Measurements from ENCODE around the gene NAA60.
"Not testable (repeated sequence)": the region's sequence is repeated elsewhere in the genome, so short reads cannot be mapped to it uniquely, and the experiment has no call there.

NAA60 gene

DNA sequence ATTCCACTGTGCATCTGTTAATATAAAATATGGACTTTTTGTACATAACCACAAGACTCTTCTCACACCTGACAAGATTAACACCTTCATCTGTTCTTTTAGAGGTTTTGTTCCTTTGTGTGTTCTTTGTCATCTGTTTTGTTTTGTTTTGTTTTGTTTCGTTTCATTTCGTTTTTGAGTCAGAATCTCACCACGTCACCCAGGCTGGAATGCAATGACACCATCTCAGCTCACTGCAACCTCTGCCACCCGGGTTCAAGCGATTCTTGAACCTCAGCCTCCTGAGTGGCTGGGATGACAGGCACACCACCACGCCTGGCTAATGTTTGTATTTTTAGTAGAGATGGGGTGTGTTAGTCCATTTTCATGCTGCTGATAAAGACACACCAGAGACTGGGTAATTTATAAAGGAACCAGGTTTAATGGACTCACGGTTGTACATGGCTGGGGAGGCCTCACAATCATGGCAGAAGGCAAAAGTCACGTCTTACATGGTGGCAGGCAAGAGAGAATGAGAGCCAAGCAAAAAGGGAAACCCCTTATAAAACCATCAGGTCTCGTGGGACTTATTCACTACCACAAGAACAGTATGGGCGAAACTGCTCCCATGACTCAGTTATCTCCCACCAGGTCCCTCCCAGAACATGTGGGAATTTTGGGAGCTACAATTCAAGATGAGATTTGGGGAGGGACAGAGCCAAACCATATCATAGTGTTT is 29.6 kb downstream of the NAA60 start:
- TF ChIP-seq CTCF (IDR thresholded peaks at IDR 0.05; ENCODE audit: borderline replicate concordance, insufficient read depth, low read depth, low read length), result no peak
- no peak overlapping the region for H3K4me3 ChIP-seq (ENCODE audit: low read depth, low read length)

- H3K4me3 ChIP-seq (ENCODE audit: low read depth, low read length), result not testable (repeated sequence)
Observed at GRCh38 chr16:3473596-3473943, 30.1 kb downstream of the NAA60 start.

DNA sequence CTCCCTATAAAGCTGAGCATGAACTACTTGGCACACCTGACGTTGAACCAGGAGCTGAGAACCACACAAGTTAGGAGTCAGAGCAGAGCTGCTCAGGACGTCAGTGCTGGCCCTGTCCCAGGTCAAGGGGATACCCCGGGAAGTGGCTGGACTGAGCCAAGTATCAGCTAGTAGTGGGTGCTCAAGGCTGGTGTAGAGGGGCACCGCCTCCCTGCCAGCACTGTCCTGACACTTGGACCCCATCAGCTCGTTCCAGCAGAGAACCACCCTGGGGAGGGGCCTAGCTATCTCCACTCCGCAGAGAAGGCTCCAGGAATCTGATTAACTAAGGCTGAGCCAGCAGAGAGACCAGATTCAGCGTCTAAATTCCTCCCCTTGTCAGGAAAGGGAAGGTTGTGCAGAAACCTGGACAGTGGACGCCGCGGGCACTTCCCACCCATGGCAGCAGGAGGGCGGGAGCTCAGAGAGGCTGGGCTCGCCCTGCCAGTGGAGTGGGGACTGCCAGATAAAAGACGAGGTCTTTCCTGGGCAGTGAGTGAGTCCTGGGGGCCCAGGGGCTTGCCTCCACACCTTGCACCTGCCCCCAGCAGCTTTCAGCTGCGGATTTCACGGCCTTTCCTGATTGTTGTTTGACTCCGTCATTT is 30.8 kb downstream of the NAA60 start:
- H3K4me3 ChIP-seq (ENCODE audit: low read depth, low read length), result no peak overlapping the region
- no peak for TF ChIP-seq CTCF (IDR thresholded peaks at IDR 0.05; ENCODE audit: borderline replicate concordance, insufficient read depth, low read depth, low read length)

DNA sequence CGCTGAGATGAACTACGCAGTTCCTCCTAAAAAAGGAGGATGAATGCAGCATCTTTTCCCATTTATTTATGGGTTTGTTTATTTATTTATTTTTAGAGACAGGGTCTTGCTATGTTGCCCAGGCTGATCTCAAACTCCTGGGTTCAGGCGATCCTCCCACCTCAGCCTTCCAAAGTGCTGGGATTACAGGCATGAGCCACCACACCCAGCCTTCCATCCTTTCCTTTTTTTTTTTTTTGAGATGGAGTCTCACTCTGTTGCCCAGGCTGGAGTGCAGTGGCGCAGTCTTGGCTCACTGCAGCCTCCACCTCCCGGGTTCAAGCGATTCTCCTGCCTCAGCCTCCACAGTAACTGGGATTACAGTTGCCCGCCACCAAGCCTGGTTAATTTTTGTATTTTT is 31.4 kb downstream of the NAA60 start:
- H3K4me3 ChIP-seq (ENCODE audit: low read depth, low read length), result not testable (repeated sequence)

DNA sequence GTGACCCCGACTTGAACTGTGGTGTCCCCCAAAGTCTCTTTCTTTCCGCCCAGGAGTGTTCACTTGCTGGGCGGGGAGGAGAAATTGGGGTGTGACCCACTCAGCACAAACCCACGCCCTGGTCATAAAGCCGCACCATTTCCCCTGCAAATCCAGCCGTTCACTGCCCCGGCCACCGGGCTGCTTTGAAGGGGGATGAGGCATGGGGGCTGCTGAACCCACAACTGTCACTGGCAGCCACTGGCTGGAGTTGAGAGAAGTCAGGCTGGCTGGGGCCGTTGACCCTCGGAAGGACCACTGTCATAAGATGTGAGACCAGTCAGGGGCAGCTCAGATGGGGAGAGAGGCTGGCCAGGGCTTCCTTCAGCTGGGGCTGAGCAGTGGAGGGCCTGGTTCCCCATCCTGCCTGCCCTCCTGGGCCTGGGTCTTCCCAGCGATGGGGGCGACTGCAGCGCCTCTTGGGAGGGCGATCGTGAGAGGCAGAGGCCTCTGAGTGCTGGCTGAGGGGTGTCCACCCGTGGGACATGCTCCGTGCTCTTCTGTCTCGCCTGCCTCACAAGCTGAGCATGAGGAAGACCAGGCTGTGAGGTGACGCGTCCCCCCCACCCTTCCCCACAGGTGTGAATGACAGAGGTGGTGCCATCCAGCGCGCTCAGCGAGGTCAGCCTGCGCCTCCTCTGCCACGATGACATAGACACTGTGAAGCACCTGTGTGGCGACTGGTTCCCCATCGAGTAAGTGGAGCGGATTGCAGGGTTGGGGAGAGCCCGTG is 32.3 kb downstream of the NAA60 start:
- TF ChIP-seq CTCF (IDR thresholded peaks at IDR 0.05; ENCODE audit: borderline replicate concordance, insufficient read depth, low read depth, low read length), result no peak
- no peak overlapping the region for H3K4me3 ChIP-seq (ENCODE audit: low read depth, low read length)

- TF ChIP-seq CTCF (IDR thresholded peaks at IDR 0.05; ENCODE audit: borderline replicate concordance, insufficient read depth, low read depth, low read length), result no peak
- H3K4me3 ChIP-seq (ENCODE audit: low read depth, low read length), result no peak overlapping the region
Observed at GRCh38 chr16:3476409-3476808, 32.9 kb downstream of the NAA60 start.

DNA sequence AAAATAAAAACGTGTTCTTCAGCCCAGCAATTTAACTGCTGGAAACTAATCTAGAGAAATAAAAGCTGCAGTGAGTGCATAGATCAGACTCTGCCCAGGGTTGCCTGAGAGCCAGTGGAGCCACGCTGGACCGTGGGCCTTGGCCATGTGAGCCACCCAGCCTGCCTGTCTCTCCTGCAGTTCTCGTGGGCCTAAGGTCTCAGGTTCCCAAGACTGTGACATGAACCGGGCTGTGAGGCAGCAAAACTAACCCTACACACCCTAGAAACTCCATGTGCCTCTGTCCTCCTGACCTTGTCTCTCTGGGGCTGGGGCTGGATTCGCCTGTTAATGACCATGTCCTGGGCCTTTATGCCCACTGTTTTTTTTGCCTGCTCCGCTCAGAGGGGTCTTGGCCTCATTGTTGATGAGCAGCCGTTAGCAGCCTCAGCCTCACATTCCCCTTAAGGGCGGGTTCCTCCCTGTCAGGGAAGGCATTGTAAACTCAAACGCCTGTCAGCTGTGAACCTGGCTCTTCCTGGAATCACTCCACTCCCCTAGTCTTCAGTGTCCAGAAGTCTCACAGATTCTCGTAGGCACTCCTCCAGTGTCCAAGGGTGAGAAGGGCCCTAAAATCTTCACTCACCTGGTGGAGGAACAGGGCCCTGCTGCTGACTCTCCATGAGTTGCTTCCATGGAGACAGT is 34.9 kb downstream of the NAA60 start:
- no peak for TF ChIP-seq CTCF (IDR thresholded peaks at IDR 0.05; ENCODE audit: borderline replicate concordance, insufficient read depth, low read depth, low read length)
- H3K4me3 ChIP-seq (ENCODE audit: low read depth, low read length), result no peak overlapping the region

Measured in GM12875 (cell line).